DND-41 (cell line): ENCODE data around the gene C12orf56.

Source experiments
- ATAC-seq: fragments of 200-7000 bp; cut with Tn5 transposase; 3 replicates; pipeline ENCODE4 v1.9.1; 2021; ENCODE audit warnings: low read depth; ENCODE audit not compliant: insufficient read depth
- DNase-seq: peaks from one replicate; pipeline ENCODE4 v3.0.0-alpha.2; 2020
- H2AFZ ChIP-seq: 2 replicates; pipeline ENCODE4 v1.6.0; 2012; ENCODE audit warnings: low read depth, low read length
- H3K27ac ChIP-seq: 2 replicates; pipeline ENCODE4 v1.5.1; 2012; ENCODE audit warnings: low read length, inconsistent platforms
- H3K27me3 ChIP-seq: fragments of 200-600 bp; sonication (generic); 2 replicates; pipeline ENCODE4 v1.6.0; 2012; ENCODE audit warnings: low read length, mild to moderate bottlenecking, inconsistent platforms; ENCODE audit not compliant: insufficient read depth, poor library complexity
- H3K36me3 ChIP-seq: 2 replicates; pipeline ENCODE4 v1.5.1; 2012; ENCODE audit warnings: low read length, inconsistent platforms; ENCODE audit not compliant: insufficient read depth
- H3K4me1 ChIP-seq: 2 replicates; pipeline ENCODE4 v1.5.1; 2012; ENCODE audit warnings: mild to moderate bottlenecking, low read length; ENCODE audit not compliant: insufficient read depth
- H3K4me2 ChIP-seq: 2 replicates; pipeline ENCODE4 v1.6.0; 2012; ENCODE audit warnings: mild to moderate bottlenecking, moderate library complexity, low read length, inconsistent platforms; ENCODE audit not compliant: insufficient read depth
- H3K4me3 ChIP-seq, 2 experiments: fragments of 200-600 bp in 1 of 2; shearing (Covaris generic) in 1 of 2; 2 replicates each; pipeline ENCODE4 v1.5.1; 2012 to 2016; ENCODE audit warnings: inconsistent platforms in 2 of 2, low read length in 2 of 2, mild to moderate bottlenecking in 2 of 2, low read depth in 1 of 2, moderate library complexity in 1 of 2
- H3K79me2 ChIP-seq: 2 replicates; pipeline ENCODE4 v1.6.0; 2012; ENCODE audit warnings: low read length, inconsistent platforms; ENCODE audit not compliant: insufficient read depth
- H3K9ac ChIP-seq: 2 replicates; pipeline ENCODE4 v1.6.0; 2012; ENCODE audit warnings: low read depth, mild to moderate bottlenecking, inconsistent platforms, low read length, moderate library complexity
- H3K9me3 ChIP-seq: 2 replicates; pipeline ENCODE4 v1.5.1; 2012; ENCODE audit warnings: low read length, moderate library complexity, mild to moderate bottlenecking, inconsistent platforms; ENCODE audit not compliant: insufficient read depth, severe bottlenecking
- H4K20me1 ChIP-seq: 2 replicates; pipeline ENCODE4 v1.6.0; 2012; ENCODE audit warnings: low read length; ENCODE audit not compliant: insufficient read depth
- EZH2 ChIP-seq: IDR thresholded peaks from 3 replicates; pipeline ENCODE4 v1.6.1; 2012; ENCODE audit warnings: borderline replicate concordance, low read depth, mild to moderate bottlenecking, moderate library complexity, low read length, inconsistent platforms; ENCODE audit not compliant: severe bottlenecking
- TF ChIP-seq, protein P1 (sequence below): IDR thresholded peaks from 2 replicates; pipeline ENCODE4 v1.5.1; 2012; ENCODE audit warnings: borderline replicate concordance, low read length, moderate library complexity, mild to moderate bottlenecking; ENCODE audit not compliant: poor library complexity, severe bottlenecking; ENCODE audit errors: extremely low read depth

The C12orf56 gene

DNA sequence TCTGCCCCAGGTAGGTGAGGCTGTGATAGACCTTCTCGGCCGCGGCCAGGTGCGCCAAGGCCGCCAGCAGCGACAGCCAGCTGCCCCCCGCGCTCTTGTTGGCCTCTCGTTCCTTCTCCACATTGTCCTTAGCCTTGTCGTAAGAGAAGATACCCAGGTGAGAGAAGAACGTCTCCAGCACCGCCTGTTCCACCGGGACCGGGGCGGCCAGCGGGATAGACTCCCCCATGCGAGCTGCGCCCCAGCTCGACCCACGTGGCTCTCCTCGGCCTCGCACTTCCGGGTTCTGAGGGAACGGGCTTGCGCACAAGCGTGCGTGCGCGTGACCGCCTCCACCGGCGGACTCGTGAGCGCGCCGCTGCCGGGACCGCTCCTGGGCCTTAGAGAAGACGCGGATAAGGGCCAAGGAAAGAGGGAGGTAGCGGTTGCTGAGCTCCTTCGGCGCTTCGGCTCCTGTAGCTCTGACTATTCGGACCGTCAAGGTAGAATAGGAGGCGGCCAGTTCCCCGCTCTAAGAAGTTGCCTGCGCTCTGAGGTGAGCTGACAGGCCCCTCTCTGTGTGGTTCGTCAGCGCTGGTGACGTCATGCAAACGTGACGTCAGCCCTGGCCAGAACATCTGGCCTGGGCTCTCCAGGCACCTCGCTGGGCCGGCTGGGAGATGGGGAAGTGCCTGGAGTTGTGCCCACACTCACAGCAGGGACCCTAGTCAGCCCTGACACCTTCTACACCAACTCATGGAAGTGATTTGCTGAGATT lies 168.4 kb downstream of the C12orf56 start, which contains the start of gene KICS2:
TSS of gene KICS2 (minus strand) at position 288 of the 757 bp plus-strand sequence. CDS start at position 229, 59 bp downstream.
- peak within 1 kb of the TSS; percentile 82 for H3K9ac ChIP-seq
- H3K36me3 ChIP-seq, result no peaks in the 10 kb centered on the region; the same call in 1 of the 2 replicates
- TF ChIP-seq, protein P1, sequence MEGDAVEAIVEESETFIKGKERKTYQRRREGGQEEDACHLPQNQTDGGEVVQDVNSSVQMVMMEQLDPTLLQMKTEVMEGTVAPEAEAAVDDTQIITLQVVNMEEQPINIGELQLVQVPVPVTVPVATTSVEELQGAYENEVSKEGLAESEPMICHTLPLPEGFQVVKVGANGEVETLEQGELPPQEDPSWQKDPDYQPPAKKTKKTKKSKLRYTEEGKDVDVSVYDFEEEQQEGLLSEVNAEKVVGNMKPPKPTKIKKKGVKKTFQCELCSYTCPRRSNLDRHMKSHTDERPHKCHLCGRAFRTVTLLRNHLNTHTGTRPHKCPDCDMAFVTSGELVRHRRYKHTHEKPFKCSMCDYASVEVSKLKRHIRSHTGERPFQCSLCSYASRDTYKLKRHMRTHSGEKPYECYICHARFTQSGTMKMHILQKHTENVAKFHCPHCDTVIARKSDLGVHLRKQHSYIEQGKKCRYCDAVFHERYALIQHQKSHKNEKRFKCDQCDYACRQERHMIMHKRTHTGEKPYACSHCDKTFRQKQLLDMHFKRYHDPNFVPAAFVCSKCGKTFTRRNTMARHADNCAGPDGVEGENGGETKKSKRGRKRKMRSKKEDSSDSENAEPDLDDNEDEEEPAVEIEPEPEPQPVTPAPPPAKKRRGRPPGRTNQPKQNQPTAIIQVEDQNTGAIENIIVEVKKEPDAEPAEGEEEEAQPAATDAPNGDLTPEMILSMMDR, result no peak
- no peak for TF ChIP-seq EZH2
- peak within 1 kb of the TSS; percentile 65 for H3K27ac ChIP-seq
- DNase-seq (peak; percentile 90), ATAC-seq (peak; percentile 90)
- H3K4me2 ChIP-seq, result peak within 1 kb of the TSS; percentile 96
- H3K9me3 ChIP-seq, result no peaks in the 10 kb centered on the region
- no peaks in the 10 kb centered on the region for H3K27me3 ChIP-seq
- H3K4me3 ChIP-seq, result peak within 1 kb of the TSS; percentile 89 to 93
- no peaks in the 10 kb centered on the region for H4K20me1 ChIP-seq
- peaks cover 38% of the 10 kb centered on the region for H3K4me1 ChIP-seq
- peak within 1 kb of the TSS; percentile 77 for H2AFZ ChIP-seq
- H3K79me2 ChIP-seq, result peaks cover 16% of the 10 kb centered on the region

DNA sequence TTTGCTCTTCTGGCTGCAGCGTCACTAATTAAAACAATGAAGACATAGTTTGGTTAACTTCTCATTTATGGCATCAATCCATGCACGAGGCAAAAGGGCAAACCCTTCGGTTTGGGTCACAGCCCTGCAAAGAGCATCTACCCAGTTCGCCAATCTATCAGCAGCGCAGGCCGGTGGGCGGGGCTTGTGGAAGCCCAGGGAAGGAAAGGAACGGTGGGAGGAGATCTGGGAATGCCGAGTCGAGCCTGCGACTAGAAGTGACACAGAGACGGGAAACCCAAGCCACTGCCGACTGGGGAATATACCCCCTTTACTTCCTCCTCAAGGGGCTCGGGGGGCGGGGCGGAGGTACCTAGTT lies 168.9 kb downstream of the C12orf56 start:
- no peak for TF ChIP-seq EZH2
- TF ChIP-seq, protein P1, result no peak
- H3K4me3 ChIP-seq, result peak overlapping the region; percentile 89 to 93
- ATAC-seq (peak; percentile 44), DNase-seq (peak; percentile 56)
- no peaks in the 10 kb centered on the region; the same call in 1 of the 2 replicates for H3K36me3 ChIP-seq
- H3K27ac ChIP-seq, result peak overlapping the region; percentile 65
- peaks cover 16% of the 10 kb centered on the region for H3K79me2 ChIP-seq
- no peaks in the 10 kb centered on the region for H3K9me3 ChIP-seq
- peak overlapping the region; percentile 82 for H3K9ac ChIP-seq
- H3K27me3 ChIP-seq, result no peaks in the 10 kb centered on the region
- peak overlapping the region; percentile 77 for H2AFZ ChIP-seq
- peak overlapping the region; percentile 96 for H3K4me2 ChIP-seq
- no peaks in the 10 kb centered on the region for H4K20me1 ChIP-seq
- peaks cover 38% of the 10 kb centered on the region for H3K4me1 ChIP-seq

DNA sequence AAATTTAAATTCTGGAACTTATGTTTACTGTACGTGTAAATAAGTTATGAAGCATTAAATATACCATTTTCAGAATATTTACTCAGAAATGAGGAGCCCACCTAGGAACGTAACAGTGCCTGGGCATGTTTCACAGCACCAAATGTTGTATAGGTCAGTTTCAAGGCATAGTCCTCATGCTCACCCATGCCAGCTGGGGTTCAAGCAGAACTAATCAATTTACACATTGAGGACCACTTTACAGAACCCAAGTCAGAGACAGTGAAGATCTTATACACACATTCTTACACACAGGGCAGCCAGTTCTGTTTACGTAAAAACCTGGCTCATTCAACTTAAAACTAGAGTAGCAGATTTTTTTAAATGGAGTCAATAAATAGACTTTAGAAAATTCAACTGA lies 170.5 kb downstream of the C12orf56 start:
- no peak overlapping the region for H3K27ac ChIP-seq
- H3K4me1 ChIP-seq, result peaks cover 38% of the 10 kb centered on the region
- H3K9me3 ChIP-seq, result no peaks in the 10 kb centered on the region
- no peak for DNase-seq
- H3K79me2 ChIP-seq, result peaks cover 16% of the 10 kb centered on the region
- peak overlapping the region; percentile 96; the same call in 1 of the 2 replicates for H3K4me2 ChIP-seq
- ATAC-seq, result no peak
- H4K20me1 ChIP-seq, result no peaks in the 10 kb centered on the region
- H3K4me3 ChIP-seq, result no peak overlapping the region; a peak in 1 of 4 replicates
- TF ChIP-seq EZH2, result no peak
- TF ChIP-seq, protein P1, result no peak
- H3K27me3 ChIP-seq, result no peaks in the 10 kb centered on the region
- no peak overlapping the region for H2AFZ ChIP-seq
- H3K36me3 ChIP-seq, result peaks cover 5% of the 10 kb centered on the region
- no peak overlapping the region for H3K9ac ChIP-seq
